PC-3 (cell line): ENCODE measurements around the gene MAPK8IP1. TPM values are rescaled to one million over a fixed set of nuclear protein-coding genes. Genes with fewer than 3 reads are reported as not detected.

ENCODE experiments used
- ATAC-seq: fragments of 200-7000 bp; cut with Tn5 transposase; 2 replicates; pipeline ENCODE4 v1.9.1; 2020; ENCODE audit warnings: mild to moderate bottlenecking, moderate library complexity
- BruUV-seq: library from RNA; stranded (reverse); fragments of 400-500 nt; replicated peaks from 2 replicates; lab custom pipeline; 2021; lab: Mats Ljungman, UMichigan
- CTCF ChIA-PET: fragments of 300-600 bp; sonication (Branson Sonifier 250); formaldehyde crosslinking; loops from one replicate; lab custom pipeline; 2022; ENCODE audit warnings: antibody characterized with exemption; lab: Charles Lee
- POLR2A ChIA-PET: fragments of 300-600 bp; sonication (Branson Sonifier 250); formaldehyde crosslinking; loops from one replicate; lab custom pipeline; 2022; ENCODE audit warnings: antibody characterized with exemption; ENCODE audit not compliant: unreplicated experiment; lab: Charles Lee
- DNase-seq: peaks from one replicate; pipeline ENCODE4 v3.0.0-alpha.2; 2015
- H2AFZ ChIP-seq: fragments of 300-600 bp; sonication (generic); 2 replicates; pipeline ENCODE4 v1.6.0; 2016; ENCODE audit warnings: antibody characterized with exemption, low read length
- H3F3A ChIP-seq: fragments of 300-600 bp; sonication (generic); one replicate; pipeline ENCODE4 v1.6.0; 2017; ENCODE audit warnings: antibody characterized with exemption, low read length, control low read depth, mild to moderate bottlenecking; ENCODE audit not compliant: unreplicated experiment
- H3K27ac ChIP-seq: fragments of 300-600 bp; sonication (generic); 2 replicates; pipeline ENCODE4 v1.5.1; 2016; ENCODE audit warnings: mild to moderate bottlenecking, low read length
- H3K27me3 ChIP-seq: fragments of 300-600 bp; sonication (generic); 2 replicates; pipeline ENCODE4 v1.6.1; 2016; ENCODE audit warnings: low read length, mixed read lengths
- H3K36me3 ChIP-seq: fragments of 300-600 bp; sonication (generic); 2 replicates; pipeline ENCODE4 v1.6.1; 2016; ENCODE audit warnings: low read depth, mixed run types, low read length, mixed read lengths
- H3K4me1 ChIP-seq: fragments of 300-600 bp; sonication (generic); 2 replicates; pipeline ENCODE4 v1.5.1; 2016; ENCODE audit warnings: low read length; ENCODE audit not compliant: insufficient read depth
- H3K4me2 ChIP-seq: fragments of 300-600 bp; sonication (generic); 2 replicates; pipeline ENCODE4 v1.6.0; 2016; ENCODE audit warnings: low read length
- H3K4me3 ChIP-seq: fragments of 300-600 bp; sonication (generic); 2 replicates; pipeline ENCODE4 v1.5.1; 2016; ENCODE audit warnings: mild to moderate bottlenecking, low read length, mixed read lengths
- H3K79me2 ChIP-seq: fragments of 300-600 bp; sonication (generic); 2 replicates; pipeline ENCODE4 v1.6.1; 2017; ENCODE audit warnings: low read length, mixed read lengths
- H3K9ac ChIP-seq: fragments of 300-600 bp; sonication (generic); 2 replicates; pipeline ENCODE4 v1.6.0; 2016; ENCODE audit warnings: mild to moderate bottlenecking, low read length
- H3K9me2 ChIP-seq: fragments of 300-600 bp; sonication (generic); replicated peaks from 2 replicates; pipeline ENCODE4 v1.6.1; 2016; ENCODE audit warnings: mixed run types, low read length, mixed read lengths
- H3K9me3 ChIP-seq: fragments of 300-600 bp; sonication (generic); 2 replicates; pipeline ENCODE4 v1.6.1; 2016; ENCODE audit warnings: low read length, mixed read lengths
- H4K20me1 ChIP-seq: fragments of 300-600 bp; sonication (generic); 2 replicates; pipeline ENCODE4 v1.6.1; 2016; ENCODE audit warnings: low read length, mixed read lengths
- EZH2 ChIP-seq: fragments of 300-600 bp; sonication (generic); IDR thresholded peaks from one replicate; pipeline ENCODE4 v1.6.1; 2017; ENCODE audit warnings: antibody characterized with exemption, mild to moderate bottlenecking, low read length; ENCODE audit not compliant: unreplicated experiment
- EZH2phosphoT487 ChIP-seq: fragments of 300-600 bp; sonication (generic); IDR thresholded peaks from 2 replicates; pipeline ENCODE4 v1.6.1; 2018; ENCODE audit warnings: mild to moderate bottlenecking, antibody characterized with exemption, low read length, borderline replicate concordance
- intact Hi-C: fragments of 100-400 bp; cut with micrococcal nuclease; formaldehyde crosslinking; loops from 2 replicates; pipeline ENCODE4 v1.9.0; 2023
- total RNA-seq: library from RNA; depleted of rRNA; stranded (reverse); fragments of >200 nt; gene quantifications from 2 replicates; pipeline ENCODE4 v1.2.3, GENCODE V29; 2014
- TF ChIP-seq, protein P1 (sequence below): fragments of 300-600 bp; sonication (generic); conservative IDR thresholded peaks from 2 replicates; pipeline ENCODE4 v1.5.1; 2017; ENCODE audit warnings: antibody characterized with exemption, low read depth, mild to moderate bottlenecking, low read length

MAPK8IP1 gene
- total RNA-seq, 1 experiment from 2014 or later: 7.1 TPM

DNA sequence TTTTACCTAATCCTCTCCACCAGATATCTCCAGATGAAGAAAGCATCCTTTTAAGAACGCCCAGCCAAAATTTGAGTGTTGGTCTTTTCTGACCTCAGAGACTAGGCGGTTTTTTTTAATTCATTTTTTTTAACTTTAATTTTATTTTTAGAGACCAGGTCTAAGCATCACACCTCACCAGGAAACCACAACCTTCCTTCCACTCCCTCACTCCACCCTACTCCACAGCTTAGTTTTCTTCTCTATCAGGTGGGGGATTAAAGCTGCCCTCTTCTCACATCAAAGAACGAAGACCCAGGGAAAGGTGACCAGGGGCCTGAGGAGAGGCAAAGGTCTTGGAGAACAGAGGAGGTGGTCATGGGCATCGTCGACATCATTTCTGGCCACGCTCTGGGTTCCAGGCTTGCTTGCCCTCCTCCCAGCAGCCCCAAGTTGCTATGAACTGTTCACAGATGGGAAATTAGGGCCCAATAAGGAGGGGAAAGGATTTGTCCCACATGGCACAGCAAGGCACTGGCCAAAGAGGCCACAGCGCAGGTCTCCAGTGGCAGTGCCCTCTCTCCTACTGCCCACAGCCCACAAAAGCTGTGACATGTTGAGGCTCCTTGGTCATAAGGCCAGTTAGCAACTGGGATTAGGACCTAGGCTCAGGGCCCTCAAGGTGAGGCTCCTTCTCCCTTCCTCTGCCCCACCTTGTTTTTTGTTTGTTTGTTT, 33.7 kb downstream of the MAPK8IP1 start:
- BruUV-seq: no TSS peak
- H3K36me3 ChIP-seq: no peaks in the 10 kb centered on the region; the same call in 1 of the 2 replicates
- H3K4me1 ChIP-seq: peaks cover 3% of the 10 kb centered on the region; the same call in 1 of the 2 replicates
- TF ChIP-seq EZH2: no peak
- TF ChIP-seq, protein P1, sequence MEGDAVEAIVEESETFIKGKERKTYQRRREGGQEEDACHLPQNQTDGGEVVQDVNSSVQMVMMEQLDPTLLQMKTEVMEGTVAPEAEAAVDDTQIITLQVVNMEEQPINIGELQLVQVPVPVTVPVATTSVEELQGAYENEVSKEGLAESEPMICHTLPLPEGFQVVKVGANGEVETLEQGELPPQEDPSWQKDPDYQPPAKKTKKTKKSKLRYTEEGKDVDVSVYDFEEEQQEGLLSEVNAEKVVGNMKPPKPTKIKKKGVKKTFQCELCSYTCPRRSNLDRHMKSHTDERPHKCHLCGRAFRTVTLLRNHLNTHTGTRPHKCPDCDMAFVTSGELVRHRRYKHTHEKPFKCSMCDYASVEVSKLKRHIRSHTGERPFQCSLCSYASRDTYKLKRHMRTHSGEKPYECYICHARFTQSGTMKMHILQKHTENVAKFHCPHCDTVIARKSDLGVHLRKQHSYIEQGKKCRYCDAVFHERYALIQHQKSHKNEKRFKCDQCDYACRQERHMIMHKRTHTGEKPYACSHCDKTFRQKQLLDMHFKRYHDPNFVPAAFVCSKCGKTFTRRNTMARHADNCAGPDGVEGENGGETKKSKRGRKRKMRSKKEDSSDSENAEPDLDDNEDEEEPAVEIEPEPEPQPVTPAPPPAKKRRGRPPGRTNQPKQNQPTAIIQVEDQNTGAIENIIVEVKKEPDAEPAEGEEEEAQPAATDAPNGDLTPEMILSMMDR: no peak
- H3K9me3 ChIP-seq: no peaks in the 10 kb centered on the region
- intact Hi-C loops: loop anchor here (1.0 to 2.0 kb wide), 4 partner anchors 38 to 76 kb away; partner anchors contain the start of gene CRY2
- H4K20me1 ChIP-seq: no peaks in the 10 kb centered on the region
- H3K4me2 ChIP-seq: peak overlapping the region; percentile 98
- no peak overlapping the region for H3K9ac ChIP-seq
- POLR2A ChIA-PET: no interaction called here
- no peaks in the 10 kb centered on the region for H3F3A ChIP-seq
- ATAC-seq: no peak
- H3K9me2 ChIP-seq: no peaks in the 10 kb centered on the region
- H2AFZ ChIP-seq: peak overlapping the region; percentile 94
- H3K27me3 ChIP-seq: no peaks in the 10 kb centered on the region
- no peak overlapping the region for H3K27ac ChIP-seq
- H3K4me3 ChIP-seq: peak overlapping the region; percentile 96
- CTCF ChIA-PET: no interaction called here
- no peak for DNase-seq
- H3K79me2 ChIP-seq: peaks cover 19% of the 10 kb centered on the region

DNA sequence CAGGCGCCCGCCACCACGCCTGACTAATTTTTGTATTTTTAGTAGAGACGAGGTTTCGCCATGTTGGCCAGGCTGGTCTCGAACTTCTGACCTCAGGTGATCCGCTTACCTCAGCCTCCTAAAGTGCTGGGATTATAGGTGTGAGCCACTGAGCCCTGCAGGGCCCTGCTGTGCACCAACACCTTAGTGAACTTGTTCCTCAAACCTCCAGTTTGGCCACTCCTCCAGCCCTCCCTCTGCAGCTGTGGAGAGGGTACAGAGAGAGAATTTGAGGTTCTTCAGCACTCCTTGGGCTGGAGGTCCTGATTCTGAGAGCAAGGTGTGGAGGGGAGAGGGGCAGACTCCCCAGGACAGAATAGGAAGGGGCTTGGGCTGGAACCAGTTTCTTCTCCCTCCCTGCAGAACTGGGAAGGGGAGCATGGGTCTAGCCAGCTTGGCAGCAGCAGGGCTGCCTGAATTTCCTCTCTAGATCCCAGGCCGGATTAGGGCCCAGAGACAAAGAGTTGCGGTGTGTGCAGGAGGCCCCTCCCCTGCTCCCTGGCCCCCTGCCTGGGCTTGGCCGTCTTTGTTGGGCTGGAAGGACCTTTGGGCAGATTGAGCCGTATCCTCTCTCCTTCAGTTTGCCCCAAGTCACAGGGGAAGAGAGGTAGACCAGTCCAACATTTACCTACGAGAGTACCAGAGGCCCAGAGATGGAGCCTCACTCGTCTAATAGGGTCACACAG, 34.5 kb downstream of the MAPK8IP1 start:
- TF ChIP-seq EZH2: no peak
- TF ChIP-seq, protein P1: no peak
- TF ChIP-seq EZH2phosphoT487: no peak
- no TSS peak for BruUV-seq
- CTCF ChIA-PET: no interaction called here

More for the DNA sequence above, 34.5 kb downstream of the MAPK8IP1 start:
- Histone ChIP-seq H3K4me2 (no peak overlapping the region), H3K27me3 (no peaks in the 10 kb centered on the region), H3K36me3 (no peaks in the 10 kb centered on the region; the same call in 1 of the 2 replicates), H3K9ac (no peak overlapping the region), H3F3A (no peaks in the 10 kb centered on the region), H3K4me1 (peaks cover 3% of the 10 kb centered on the region; the same call in 1 of the 2 replicates), H3K27ac (no peak overlapping the region), H3K4me3 (no peak overlapping the region), H3K9me3 (no peaks in the 10 kb centered on the region), H3K79me2 (peaks cover 19% of the 10 kb centered on the region), H3K9me2 (no peaks in the 10 kb centered on the region), H4K20me1 (no peaks in the 10 kb centered on the region), H2AFZ (no peak overlapping the region)
- POLR2A ChIA-PET: no interaction called here
- ATAC-seq: no peak
- DNase-seq: no peak
- intact Hi-C loops: loop anchor here (2.0 kb wide), 2 partner anchors 39 to 47 kb away; no protein-coding TSS in a partner anchor
